Breast epithelium (tissue), 3 donors: ENCODE results near the gene TEX35.

ENCODE experiments used
- POLR2A ChIP-seq: fragments of 450-650 bp; IDR thresholded peaks from one replicate; pipeline ENCODE4 v1.6.1; 2016; ENCODE audit warnings: antibody characterized with exemption, mild to moderate bottlenecking, moderate library complexity
- POLR2AphosphoS5 ChIP-seq, 3 donors: sonication (generic); formaldehyde crosslinking; IDR thresholded peaks; one replicate each; pipeline ENCODE4 v1.6.1; 2017; ENCODE audit warnings: antibody characterized with exemption in 3 of 3
- TF ChIP-seq, protein P1 (sequence below), 3 donors: fragments of 450-650 bp; IDR thresholded peaks; one replicate each; pipeline ENCODE4 v1.5.1; 2016 to 2017; ENCODE audit warnings: antibody characterized with exemption in 3 of 3, mild to moderate bottlenecking in 3 of 3, moderate library complexity in 3 of 3

DNA sequence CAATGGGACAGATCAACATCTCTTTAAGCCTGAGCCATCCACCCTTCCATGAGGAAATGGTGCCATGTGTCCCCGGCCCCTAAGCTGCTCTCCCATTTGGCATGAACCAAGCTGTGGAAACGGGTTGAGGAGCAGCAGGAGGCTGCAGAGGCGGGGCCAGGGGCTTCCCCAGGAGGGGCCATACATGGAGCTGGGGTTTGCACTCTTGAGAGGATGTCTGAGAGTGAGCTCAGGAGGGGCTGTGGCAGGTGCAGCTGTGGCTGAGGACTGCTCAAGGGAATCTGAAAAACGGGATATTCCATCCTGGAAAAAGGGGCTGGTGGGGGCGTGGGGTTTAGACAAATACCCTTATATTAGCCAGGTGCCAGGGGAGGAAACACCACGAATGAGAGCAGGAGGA is 9.1 kb upstream of the TEX35 start:
- TF ChIP-seq, protein P1, sequence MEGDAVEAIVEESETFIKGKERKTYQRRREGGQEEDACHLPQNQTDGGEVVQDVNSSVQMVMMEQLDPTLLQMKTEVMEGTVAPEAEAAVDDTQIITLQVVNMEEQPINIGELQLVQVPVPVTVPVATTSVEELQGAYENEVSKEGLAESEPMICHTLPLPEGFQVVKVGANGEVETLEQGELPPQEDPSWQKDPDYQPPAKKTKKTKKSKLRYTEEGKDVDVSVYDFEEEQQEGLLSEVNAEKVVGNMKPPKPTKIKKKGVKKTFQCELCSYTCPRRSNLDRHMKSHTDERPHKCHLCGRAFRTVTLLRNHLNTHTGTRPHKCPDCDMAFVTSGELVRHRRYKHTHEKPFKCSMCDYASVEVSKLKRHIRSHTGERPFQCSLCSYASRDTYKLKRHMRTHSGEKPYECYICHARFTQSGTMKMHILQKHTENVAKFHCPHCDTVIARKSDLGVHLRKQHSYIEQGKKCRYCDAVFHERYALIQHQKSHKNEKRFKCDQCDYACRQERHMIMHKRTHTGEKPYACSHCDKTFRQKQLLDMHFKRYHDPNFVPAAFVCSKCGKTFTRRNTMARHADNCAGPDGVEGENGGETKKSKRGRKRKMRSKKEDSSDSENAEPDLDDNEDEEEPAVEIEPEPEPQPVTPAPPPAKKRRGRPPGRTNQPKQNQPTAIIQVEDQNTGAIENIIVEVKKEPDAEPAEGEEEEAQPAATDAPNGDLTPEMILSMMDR (IDR thresholded peaks at IDR 0.05) = no peak
- TF ChIP-seq POLR2AphosphoS5 (IDR thresholded peaks at IDR 0.05) = no peak
- TF ChIP-seq POLR2A = no peak
